OCI-LY7 (cell line): ENCODE data around the gene QRFPR.

Experiments used
- EZH2phosphoT487 ChIP-seq: fragments of 200-600 bp; sonication (generic); IDR thresholded peaks from 2 replicates; pipeline ENCODE4 v1.6.1; 2018; ENCODE audit warnings: low read depth, borderline replicate concordance, mild to moderate bottlenecking, mixed run types, antibody characterized with exemption, low read length, moderate library complexity, mixed read lengths
- TF ChIP-seq, protein P1 (sequence below): fragments of 200-600 bp; sonication (generic); conservative IDR thresholded peaks from 2 replicates; pipeline ENCODE4 v1.5.1; 2014; ENCODE audit warnings: mild to moderate bottlenecking, antibody characterized with exemption, low read length, moderate library complexity, mixed read lengths

DNA sequence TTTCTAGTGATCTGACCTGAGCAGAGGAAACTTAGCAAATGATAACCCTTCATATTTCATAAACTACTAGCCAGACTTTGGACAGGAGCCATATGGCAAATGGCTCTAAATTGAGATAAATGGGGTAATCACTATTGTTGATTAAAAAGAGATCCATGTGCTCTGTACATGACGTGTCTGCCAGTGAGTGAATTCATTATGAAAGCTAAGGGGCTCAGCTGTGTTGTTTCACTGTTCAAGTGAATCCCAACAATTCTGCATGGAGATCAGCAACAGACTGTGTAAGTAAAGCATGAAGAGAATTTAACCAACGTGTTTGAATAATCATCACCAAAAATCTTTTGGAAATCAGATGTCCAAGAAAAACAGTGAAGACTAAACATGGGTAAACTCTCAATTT lies 9.5 kb upstream of the QRFPR start:
- TF ChIP-seq, protein P1, sequence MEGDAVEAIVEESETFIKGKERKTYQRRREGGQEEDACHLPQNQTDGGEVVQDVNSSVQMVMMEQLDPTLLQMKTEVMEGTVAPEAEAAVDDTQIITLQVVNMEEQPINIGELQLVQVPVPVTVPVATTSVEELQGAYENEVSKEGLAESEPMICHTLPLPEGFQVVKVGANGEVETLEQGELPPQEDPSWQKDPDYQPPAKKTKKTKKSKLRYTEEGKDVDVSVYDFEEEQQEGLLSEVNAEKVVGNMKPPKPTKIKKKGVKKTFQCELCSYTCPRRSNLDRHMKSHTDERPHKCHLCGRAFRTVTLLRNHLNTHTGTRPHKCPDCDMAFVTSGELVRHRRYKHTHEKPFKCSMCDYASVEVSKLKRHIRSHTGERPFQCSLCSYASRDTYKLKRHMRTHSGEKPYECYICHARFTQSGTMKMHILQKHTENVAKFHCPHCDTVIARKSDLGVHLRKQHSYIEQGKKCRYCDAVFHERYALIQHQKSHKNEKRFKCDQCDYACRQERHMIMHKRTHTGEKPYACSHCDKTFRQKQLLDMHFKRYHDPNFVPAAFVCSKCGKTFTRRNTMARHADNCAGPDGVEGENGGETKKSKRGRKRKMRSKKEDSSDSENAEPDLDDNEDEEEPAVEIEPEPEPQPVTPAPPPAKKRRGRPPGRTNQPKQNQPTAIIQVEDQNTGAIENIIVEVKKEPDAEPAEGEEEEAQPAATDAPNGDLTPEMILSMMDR = no peak
- no peak for TF ChIP-seq EZH2phosphoT487
